HT1080 (cell line): ENCODE measurements around the gene SLC38A2. TPM values are rescaled to one million over a fixed set of nuclear protein-coding genes. Genes with fewer than 3 reads are reported as not detected.
A peak's percentile ranks its signal among the peaks of the same experiment; 100 is the strongest.

Source experiments
- DNase-seq: peaks from one replicate; pipeline ENCODE4 v3.0.0-alpha.2; 2015; ENCODE audit warnings: low read depth
- total RNA-seq: library from RNA; depleted of rRNA; stranded (reverse); fragments of >200 nt; shearing (Covaris generic); gene quantifications from 2 replicates; pipeline ENCODE4 v1.2.3, GENCODE V29; 2014

Gene SLC38A2
- total RNA-seq, 1 experiment from 2014 or later: 204 TPM

GRCh38 chr12:46395388-46395787 lies 22.8 kb upstream of the SLC38A2 start:
- DNase-seq: no peak

GRCh38 chr12:46391630-46392029 lies 19.1 kb upstream of the SLC38A2 start:
- DNase-seq: no peak

- DNase-seq: no peak
Observed at GRCh38 chr12:46390881-46391280, 18.3 kb upstream of the SLC38A2 start.

GRCh38 chr12:46390304-46390703 lies 17.7 kb upstream of the SLC38A2 start:
- no peak for DNase-seq

GRCh38 chr12:46389031-46389616 lies 16.6 kb upstream of the SLC38A2 start:
- DNase-seq: no peak

- DNase-seq: no peak
Observed at GRCh38 chr12:46388427-46389021, 16.0 kb upstream of the SLC38A2 start.

GRCh38 chr12:46387670-46388069 lies 15.1 kb upstream of the SLC38A2 start:
- no peak for DNase-seq

- DNase-seq: peak; percentile 61
Observed at GRCh38 chr12:46386877-46387629, 14.5 kb upstream of the SLC38A2 start.

GRCh38 chr12:46386360-46386867 lies 13.8 kb upstream of the SLC38A2 start:
- peak; percentile 90 for DNase-seq

GRCh38 chr12:46385438-46385837 lies 12.9 kb upstream of the SLC38A2 start:
- no peak for DNase-seq

GRCh38 chr12:46384451-46385309 lies 12.1 kb upstream of the SLC38A2 start:
- DNase-seq: no peak

- DNase-seq: peak; percentile 87
Observed at GRCh38 chr12:46383654-46384450, 11.3 kb upstream of the SLC38A2 start.

GRCh38 chr12:46382964-46383653 lies 10.5 kb upstream of the SLC38A2 start:
- DNase-seq: peak; percentile 97

GRCh38 chr12:46382408-46382963 lies 9.9 kb upstream of the SLC38A2 start:
- no peak for DNase-seq

- DNase-seq: no peak
Observed at GRCh38 chr12:46380881-46381280, 8.3 kb upstream of the SLC38A2 start.

- DNase-seq: no peak
Observed at GRCh38 chr12:46380022-46380796, 7.6 kb upstream of the SLC38A2 start.

- DNase-seq: no peak
Observed at GRCh38 chr12:46379352-46379751, 6.8 kb upstream of the SLC38A2 start.

GRCh38 chr12:46378530-46378929 lies 6.0 kb upstream of the SLC38A2 start:
- no peak for DNase-seq

- DNase-seq: no peak
Observed at GRCh38 chr12:46377678-46378077, 5.1 kb upstream of the SLC38A2 start.
